Body of pancreas (tissue), 4 donors: ENCODE results near the gene CCDC146. TPM values are rescaled to one million over a fixed set of nuclear protein-coding genes. Genes with fewer than 3 reads are reported as not detected.
"Not testable (repeated sequence)": the region's sequence is repeated elsewhere in the genome, so short reads cannot be mapped to it uniquely, and the experiment has no call there.

Experiments
- ATAC-seq: fragments of 150-250 bp; one replicate; pipeline ENCODE4 v1.9.1; 2016
- DNase-seq, 4 donors: peaks; one replicate each; pipeline ENCODE4 v3.0.0-alpha.2; 2019
- H3K27ac ChIP-seq, 4 donors: fragments of 200-600 bp; sonication (generic); 1 replicate in 3 of 4; 2 replicates in 1 of 4; pipeline versions ENCODE4 v1.5.1 to v1.6.1; 2016 to 2019; ENCODE audit warnings: mild to moderate bottlenecking in 1 of 4, mixed read lengths in 1 of 4, moderate library complexity in 1 of 4
- H3K27me3 ChIP-seq, 2 donors: fragments of 200-600 bp; sonication (generic); one replicate each; pipeline ENCODE4 v1.6.0; 2016; ENCODE audit warnings: mild to moderate bottlenecking in 1 of 2
- H3K36me3 ChIP-seq, 2 donors: fragments of 200-600 bp; sonication (generic); replicated peaks in 1 of 2; 2 replicates each; pipeline ENCODE4 v1.5.1; 2016; ENCODE audit warnings: low read depth in 2 of 2; ENCODE audit not compliant: insufficient read depth in 1 of 2
- H3K4me1 ChIP-seq: fragments of 200-600 bp; sonication (generic); one replicate; pipeline ENCODE4 v1.6.0; 2016
- H3K4me3 ChIP-seq, 2 donors: fragments of 200-600 bp; sonication (generic); 1 replicate in 1 of 2; 2 replicates in 1 of 2; pipeline ENCODE4 v1.5.1; 2016 to 2019
- H3K9me3 ChIP-seq, 3 donors: fragments of 200-600 bp; sonication (generic); 1 replicate in 2 of 3; 2 replicates in 1 of 3; pipeline ENCODE4 v1.5.1; 2016
- CTCF ChIP-seq, 7 experiments: fragments of 450-650 bp in 4 of 7; fragments of 200-600 bp in 3 of 7; sonication (generic) in 3 of 7; IDR thresholded peaks; one replicate each; pipeline ENCODE4 v1.5.1; 2016 to 2019; ENCODE audit warnings: antibody characterized with exemption in 7 of 7
- POLR2A ChIP-seq, 3 donors: fragments of 450-650 bp; IDR thresholded peaks; one replicate each; pipeline ENCODE4 v1.6.1; 2016; ENCODE audit warnings: antibody characterized with exemption in 3 of 3, mild to moderate bottlenecking in 2 of 3
- WGBS, 2 donors: methylation state at CpG; one replicate each; pipeline ENCODE4 v1.1.5; 2017; 5-methylcytosine and 5-hydroxymethylcytosine counted together
- intact Hi-C: fragments of 100-400 bp; cut with DNase I; formaldehyde crosslinking; loops from one replicate; pipeline ENCODE4 v1.15.1; 2023
- total RNA-seq, 2 donors: library from RNA; depleted of rRNA; stranded (reverse); fragments of >200 nt; gene quantifications; one replicate each; pipeline ENCODE4 v1.1.0, GENCODE V29; 2016

CCDC146 gene
- total RNA-seq, 2 donors from 2014 or later, result 3.3 to 7.5 TPM

- ATAC-seq, H3K27ac ChIP-seq, H3K27me3 ChIP-seq, H3K36me3 ChIP-seq, H3K4me3 ChIP-seq, DNase-seq, H3K4me1 ChIP-seq, intact Hi-C loops, H3K9me3 ChIP-seq: not testable (repeated sequence)
Measured at GRCh38 chr7:77178024-77178423, 55.6 kb downstream of the CCDC146 start.

GRCh38 chr7:77181015-77181595, 58.7 kb downstream of the CCDC146 start:
- intact Hi-C loops, result no loop called here
- Histone ChIP-seq H3K4me3 (no peak overlapping the region), H3K9me3 (no peaks in the 10 kb centered on the region), H3K36me3 (no peaks in the 10 kb centered on the region), H3K27me3 (no peaks in the 10 kb centered on the region), H3K4me1 (no peaks in the 10 kb centered on the region), H3K27ac (no peak overlapping the region)
- no peak for DNase-seq
- WGBS, 2 donors, result 81 to 98% methylated on average over 4 of the region's 4 CpGs
- TF ChIP-seq POLR2A (IDR thresholded peaks at IDR 0.05) (no peak), CTCF (IDR thresholded peaks at IDR 0.05) (no peak)
- ATAC-seq, result no peak

DNA sequence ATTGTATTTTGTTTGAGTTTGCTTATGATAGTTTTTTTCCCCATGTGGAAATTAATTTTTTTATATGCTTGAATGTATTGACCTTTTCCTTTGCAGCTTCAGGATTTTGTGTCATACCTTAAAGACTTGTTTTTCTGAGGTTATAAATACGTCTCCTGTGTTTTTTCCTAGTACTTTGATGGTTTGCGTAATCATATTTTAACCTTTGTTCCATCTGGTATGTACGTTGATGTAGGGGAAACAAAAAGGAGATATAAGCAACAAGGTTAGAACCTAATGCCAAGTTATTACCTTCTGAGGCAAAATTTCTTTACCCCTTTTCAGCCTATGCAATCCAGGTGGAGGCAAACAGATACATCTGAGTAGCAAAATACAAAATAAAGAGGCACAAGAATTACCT, 59.3 kb downstream of the CCDC146 start:
- 81 to 82% methylated on average over 3 of the region's 3 CpGs for WGBS, 2 donors
- DNase-seq (no peak), ATAC-seq (no peak)
- intact Hi-C loops, result no loop called here
- H3K27me3 ChIP-seq, result no peaks in the 10 kb centered on the region
- H3K9me3 ChIP-seq, result no peaks in the 10 kb centered on the region
- no peak overlapping the region for H3K27ac ChIP-seq
- H3K4me1 ChIP-seq, result no peaks in the 10 kb centered on the region
- H3K4me3 ChIP-seq, result no peak overlapping the region
- no peaks in the 10 kb centered on the region for H3K36me3 ChIP-seq
- TF ChIP-seq CTCF (IDR thresholded peaks at IDR 0.05), result no peak
- TF ChIP-seq POLR2A (IDR thresholded peaks at IDR 0.05), result no peak

- no peak overlapping the region for H3K4me3 ChIP-seq
- no peaks in the 10 kb centered on the region for H3K9me3 ChIP-seq
- no peaks in the 10 kb centered on the region for H3K36me3 ChIP-seq
- intact Hi-C loops, result no loop called here
- H3K27me3 ChIP-seq, result no peaks in the 10 kb centered on the region
- no peak for DNase-seq
- H3K27ac ChIP-seq, result no peak overlapping the region
- no peaks in the 10 kb centered on the region for H3K4me1 ChIP-seq
- 100% methylated on average over 1 of the region's 1 CpG for WGBS, 2 donors
- ATAC-seq, result no peak
- TF ChIP-seq POLR2A (IDR thresholded peaks at IDR 0.05), result no peak
- TF ChIP-seq CTCF (IDR thresholded peaks at IDR 0.05), result no peak
Measured at GRCh38 chr7:77182261-77182660, 59.8 kb downstream of the CCDC146 start.

DNA sequence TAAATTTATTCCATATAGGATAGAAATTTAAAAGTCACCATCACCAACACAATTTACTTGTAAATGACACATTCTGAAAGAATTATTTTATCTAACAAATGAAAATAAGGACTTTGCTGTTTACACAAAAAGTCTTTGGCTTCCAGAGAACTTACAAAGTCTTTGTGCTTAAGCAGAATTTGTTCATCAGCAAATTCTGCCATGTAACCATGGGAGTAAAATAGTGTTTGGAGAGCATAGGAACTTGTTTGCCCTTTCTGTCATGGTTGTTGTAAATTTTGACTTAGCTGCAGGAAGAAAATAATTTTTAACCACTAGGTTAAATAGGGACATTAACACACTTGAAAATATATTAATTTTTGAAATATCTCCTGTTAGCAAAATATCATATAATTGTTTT, 62.0 kb downstream of the CCDC146 start:
- intact Hi-C loops, result no loop called here
- Histone ChIP-seq H3K27me3 (no peaks in the 10 kb centered on the region), H3K36me3 (no peaks in the 10 kb centered on the region), H3K4me3 (no peak overlapping the region), H3K27ac (no peak overlapping the region), H3K9me3 (no peaks in the 10 kb centered on the region), H3K4me1 (no peaks in the 10 kb centered on the region)
- TF ChIP-seq POLR2A (IDR thresholded peaks at IDR 0.05) (no peak), CTCF (IDR thresholded peaks at IDR 0.05) (no peak)
- ATAC-seq (no peak), DNase-seq (no peak)
